GM10266 (cell line): ENCODE data around the gene DOK7.

Experiments
- DNase-seq: peaks from one replicate; pipeline ENCODE4 v3.0.0; 2012; ENCODE audit errors: extremely low spot score
- CTCF ChIP-seq: IDR thresholded peaks from 2 replicates; pipeline ENCODE4 v1.5.1; 2012; ENCODE audit warnings: mild to moderate bottlenecking, low read depth; ENCODE audit not compliant: control insufficient read depth, insufficient read depth; ENCODE audit errors: missing control alignments

DOK7 gene

GRCh38 chr4:3438847-3439180 is 24.3 kb upstream of the DOK7 start:
- TF ChIP-seq CTCF: no peak

GRCh38 chr4:3439391-3439790 is 23.7 kb upstream of the DOK7 start:
- DNase-seq: no peak
- TF ChIP-seq CTCF: no peak

More at GRCh38 chr4:3438847-3439180, 24.3 kb upstream of the DOK7 start:
- DNase-seq: no peak

GRCh38 chr4:3440011-3440410 is 23.1 kb upstream of the DOK7 start:
- no peak for TF ChIP-seq CTCF
- no peak for DNase-seq

GRCh38 chr4:3440979-3441500 is 22.1 kb upstream of the DOK7 start:
- no peak for DNase-seq
- no peak for TF ChIP-seq CTCF

- TF ChIP-seq CTCF: no peak
- DNase-seq: no peak
Observed at GRCh38 chr4:3441501-3442459, 21.3 kb upstream of the DOK7 start, which contains the start of gene HGFAC. TSS of gene HGFAC (plus strand) at chr4:3441968. CDS start at chr4:3442002, 34 bp downstream.

- DNase-seq: no peak
- no peak for TF ChIP-seq CTCF
Observed at GRCh38 chr4:3442460-3442958, 20.6 kb upstream of the DOK7 start.
